NCI-H1694 treated with DMSO at 0.1 percent for 48 hours (cell line): ENCODE data around the gene FTL.

Source experiments
- DNase-seq: peaks from one replicate; lab custom pipeline; 2025; lab: John Stamatoyannopoulos, UW

Gene FTL

GRCh38 chr19:48992581-48993174, 27.6 kb downstream of the FTL start:
- no peak for DNase-seq

- DNase-seq: peak; percentile 99
Observed at GRCh38 chr19:48993175-48994034, 28.3 kb downstream of the FTL start, which contains the start of the genes GYS1 and RUVBL2. GYS1 (minus strand) TSS chr19:48993309; CDS start chr19:48993112, 197 bp downstream. RUVBL2 (plus strand) TSS chr19:48993887; CDS start chr19:48993912, 25 bp downstream.

GRCh38 chr19:48994035-48994386, 28.9 kb downstream of the FTL start:
- no peak for DNase-seq

DNA sequence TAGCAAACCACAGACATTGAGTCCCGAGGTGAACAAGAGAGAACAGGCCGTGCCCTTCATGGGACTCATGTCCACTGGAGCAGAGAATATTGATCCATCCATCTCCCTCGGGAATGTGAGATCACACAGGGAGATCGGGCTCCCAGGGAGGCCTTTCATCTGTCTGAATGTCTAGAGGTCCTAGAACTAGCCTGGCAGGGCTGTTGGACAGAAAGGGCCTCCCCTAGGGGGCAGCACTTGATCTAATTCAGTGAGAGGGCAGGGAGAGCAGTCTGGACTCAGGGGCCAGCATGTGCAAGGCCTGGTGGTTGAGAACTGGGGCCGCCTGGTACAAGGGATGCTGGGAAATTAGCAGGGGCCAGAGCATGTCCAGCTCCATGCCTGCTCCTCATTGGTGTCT, 32.9 kb downstream of the FTL start:
- DNase-seq: peak; percentile 32

DNA sequence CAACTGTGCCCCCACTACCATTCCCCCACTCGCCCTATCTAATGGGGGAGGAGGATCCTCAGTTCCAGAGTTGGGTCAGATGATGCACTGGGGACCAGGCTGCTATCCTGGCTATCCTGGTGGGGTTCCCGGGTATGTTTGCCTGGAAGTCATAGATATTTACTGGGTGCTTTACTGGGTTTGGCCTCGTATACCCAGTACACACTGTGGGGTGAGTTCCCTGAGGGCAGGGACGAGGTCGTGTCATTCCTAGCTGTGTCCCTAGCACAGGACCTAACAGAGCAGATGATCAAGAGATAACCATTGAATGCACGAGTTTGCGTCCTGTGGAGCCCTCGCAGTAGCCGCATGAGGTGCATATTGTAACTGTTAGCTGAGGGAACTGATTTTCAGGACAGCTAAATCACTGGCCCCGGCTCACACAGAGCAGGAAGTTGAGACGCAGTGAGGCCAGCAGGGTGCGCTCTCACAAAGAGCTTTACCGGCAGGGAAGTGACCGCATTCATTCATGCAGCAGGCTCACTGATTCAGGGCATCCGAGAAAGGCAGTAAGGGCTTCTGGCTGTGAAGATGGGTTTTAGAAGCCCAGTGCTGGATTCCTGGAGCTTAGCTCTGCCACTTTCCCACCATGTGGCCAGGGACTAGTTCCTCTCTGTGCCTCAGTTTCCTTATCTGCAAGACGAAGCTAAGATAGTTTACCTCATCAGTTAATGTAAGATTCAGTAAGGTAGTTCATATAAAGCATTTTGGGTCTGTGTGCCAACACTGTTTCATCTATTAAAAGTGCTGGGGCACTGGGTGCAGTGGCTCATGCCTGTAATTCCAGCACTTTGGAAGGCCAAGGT, 34.6 kb downstream of the FTL start:
- peak; percentile 73 for DNase-seq

DNA sequence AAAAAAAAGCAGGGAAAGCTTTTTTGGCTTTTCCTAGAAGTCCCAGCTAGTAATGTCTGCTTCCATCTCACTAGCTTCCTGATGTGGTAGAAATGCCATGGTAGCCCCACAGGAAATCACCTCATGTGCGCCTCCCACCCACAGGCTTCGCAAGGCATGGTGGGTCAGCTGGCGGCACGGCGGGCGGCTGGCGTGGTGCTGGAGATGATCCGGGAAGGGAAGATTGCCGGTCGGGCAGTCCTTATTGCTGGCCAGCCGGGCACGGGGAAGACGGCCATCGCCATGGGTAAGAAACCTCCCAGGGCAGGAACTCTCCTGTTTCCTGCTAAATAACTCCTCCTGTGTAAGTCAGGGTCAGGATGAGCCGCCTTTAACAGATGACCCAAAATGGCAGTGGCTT, 39.0 kb downstream of the FTL start:
- no peak for DNase-seq

GRCh38 chr19:49004964-49005614, 40.0 kb downstream of the FTL start:
- DNase-seq: no peak

DNA sequence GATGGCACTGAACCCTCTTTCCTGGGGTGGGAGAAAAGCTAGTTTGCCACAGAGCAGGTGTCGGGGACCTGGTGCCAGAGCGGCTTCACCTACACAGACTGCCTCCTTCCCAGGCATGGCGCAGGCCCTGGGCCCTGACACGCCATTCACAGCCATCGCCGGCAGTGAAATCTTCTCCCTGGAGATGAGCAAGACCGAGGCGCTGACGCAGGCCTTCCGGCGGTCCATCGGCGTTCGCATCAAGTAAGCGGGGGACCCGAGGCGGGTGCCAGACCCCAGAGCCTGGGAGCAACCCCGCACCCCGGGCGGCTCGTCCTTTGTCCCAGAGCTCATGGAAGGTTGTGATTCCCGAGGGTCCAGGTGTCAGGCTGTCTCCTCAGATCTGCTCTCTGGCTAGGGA, 41.8 kb downstream of the FTL start:
- DNase-seq: no peak

GRCh38 chr19:49009828-49010227, 44.7 kb downstream of the FTL start:
- DNase-seq: no peak

DNA sequence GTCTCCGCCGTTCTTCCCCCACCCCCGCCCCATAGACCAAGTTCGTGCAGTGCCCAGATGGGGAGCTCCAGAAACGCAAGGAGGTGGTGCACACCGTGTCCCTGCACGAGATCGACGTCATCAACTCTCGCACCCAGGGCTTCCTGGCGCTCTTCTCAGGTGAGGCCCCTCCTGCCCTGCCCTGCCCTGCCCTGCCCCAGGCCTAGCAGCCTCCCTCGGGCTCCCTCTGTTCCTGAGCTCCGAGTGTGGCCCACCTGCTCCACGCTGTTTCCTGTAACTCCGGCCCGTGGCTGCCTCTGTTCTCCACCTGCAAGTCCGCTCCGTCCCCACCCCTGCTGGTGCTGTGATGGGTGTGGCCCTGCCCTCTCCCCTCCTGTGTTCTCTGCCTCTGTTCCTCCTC, 45.3 kb downstream of the FTL start:
- no peak for DNase-seq

DNA sequence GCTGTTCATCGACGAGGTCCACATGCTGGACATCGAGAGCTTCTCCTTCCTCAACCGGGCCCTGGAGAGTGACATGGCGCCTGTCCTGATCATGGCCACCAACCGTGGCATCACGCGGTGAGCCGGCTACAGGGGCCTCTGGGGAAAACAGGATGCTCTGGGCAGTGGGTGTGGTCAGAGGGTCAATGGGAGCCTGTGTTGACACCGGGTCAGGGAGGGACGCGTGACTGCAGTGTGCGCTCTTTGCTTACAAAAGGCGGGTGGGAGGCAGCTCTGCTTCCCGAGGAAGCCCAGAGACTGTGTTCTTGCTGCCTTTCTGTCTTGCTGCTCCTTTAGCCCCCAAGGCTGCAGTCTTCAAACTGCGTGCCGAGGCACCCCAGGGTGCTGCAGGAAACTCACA, 46.1 kb downstream of the FTL start:
- DNase-seq: no peak

- DNase-seq: no peak
Observed at GRCh38 chr19:49014123-49014869, 49.2 kb downstream of the FTL start.

DNA sequence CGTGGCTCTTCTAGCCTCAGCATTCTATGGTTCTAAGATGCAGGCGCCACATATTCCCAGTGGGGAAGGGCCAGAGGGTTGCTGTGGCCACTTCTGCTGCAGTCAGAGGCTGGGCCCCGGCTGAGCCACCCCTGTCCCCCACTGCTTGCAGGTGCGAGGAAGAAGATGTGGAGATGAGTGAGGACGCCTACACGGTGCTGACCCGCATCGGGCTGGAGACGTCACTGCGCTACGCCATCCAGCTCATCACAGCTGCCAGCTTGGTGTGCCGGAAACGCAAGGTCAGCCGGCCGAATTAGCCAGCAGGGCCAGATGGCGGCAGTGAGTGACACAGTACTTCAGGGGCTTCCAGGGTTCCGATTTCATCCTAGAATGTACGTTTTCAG, 49.8 kb downstream of the FTL start:
- DNase-seq: no peak

DNA sequence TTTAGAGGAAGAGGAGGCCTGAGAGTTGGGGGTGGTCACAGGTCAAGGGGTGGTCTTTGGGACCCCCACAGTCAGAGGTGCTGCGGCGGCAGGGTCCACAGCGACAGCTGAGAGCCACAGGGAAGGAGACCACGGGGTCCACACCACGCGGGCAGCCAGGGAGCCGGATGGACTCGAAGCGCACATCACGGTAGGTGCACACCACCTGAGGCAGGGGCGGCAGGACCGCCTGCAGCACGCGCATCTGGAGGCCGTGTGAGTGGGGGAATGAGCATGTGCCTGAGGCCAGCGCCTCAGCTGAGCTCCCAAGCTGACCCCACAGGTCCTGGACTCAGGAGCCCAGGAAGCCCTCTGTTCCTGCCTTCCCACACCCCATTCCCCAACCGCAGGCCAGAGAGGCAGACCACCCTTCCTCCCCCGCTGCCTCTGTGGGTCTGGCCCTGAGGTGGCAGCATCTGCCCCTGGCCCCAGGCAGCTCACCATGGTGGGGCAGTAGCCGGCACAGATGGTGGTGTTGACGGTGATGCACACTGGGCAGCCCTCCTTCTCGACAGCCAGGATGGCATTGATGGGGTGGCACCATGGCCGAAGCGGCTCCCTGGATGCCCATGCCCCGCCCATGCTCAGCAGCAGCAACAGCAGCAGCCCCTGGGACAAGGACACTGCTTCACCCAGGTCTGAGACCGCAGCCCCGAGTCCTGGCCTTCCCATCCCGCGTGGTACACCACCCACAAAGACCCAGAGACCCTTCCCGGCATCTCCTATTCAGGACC, 51.1 kb downstream of the FTL start:
- no peak for DNase-seq
